NCI-H128 (cell line): ENCODE measurements around the gene OSTN.

ENCODE experiments used
- DNase-seq: peaks from one replicate; lab custom pipeline; 2025; ENCODE audit not compliant: unreplicated experiment; lab: John Stamatoyannopoulos, UW

Gene OSTN

DNA sequence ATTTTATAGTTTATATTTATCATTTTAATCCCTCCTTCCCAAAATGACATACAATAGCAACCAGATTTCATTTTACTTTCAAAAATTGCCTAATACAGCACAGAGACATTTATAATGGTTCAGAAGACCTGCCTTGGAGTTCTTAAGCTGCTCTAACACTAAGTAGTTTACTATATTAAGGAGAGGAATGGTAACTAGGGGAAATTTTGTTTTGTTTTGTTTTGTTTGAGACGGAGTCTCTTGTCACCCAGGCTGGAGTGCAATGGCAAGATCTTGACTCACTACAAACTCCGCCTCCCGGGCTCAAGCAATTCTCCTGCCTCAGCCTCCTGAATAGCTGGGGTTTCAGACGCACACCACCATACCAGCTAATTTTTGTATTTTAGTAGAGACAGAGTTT lies 107.4 kb downstream of the OSTN start:
- DNase-seq, result no peak

DNA sequence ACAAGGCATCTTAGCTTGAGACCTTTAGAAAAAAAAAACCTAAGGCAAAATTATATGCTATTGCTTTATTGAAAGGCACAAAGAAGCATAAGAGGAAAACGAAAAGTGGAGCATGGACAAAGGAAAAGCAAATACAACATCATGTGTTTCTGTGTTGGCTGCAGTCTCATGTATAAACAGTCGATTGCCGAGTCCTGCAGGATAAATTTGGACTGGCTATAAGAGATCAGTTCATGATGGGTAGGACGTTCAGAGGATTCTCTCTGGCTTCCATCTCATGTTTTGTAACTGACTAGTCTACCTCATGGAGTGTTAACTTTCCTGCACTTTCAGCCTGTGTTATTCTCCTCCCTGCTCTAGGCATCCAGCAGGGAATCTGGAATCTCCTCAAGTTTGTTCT lies 108.3 kb downstream of the OSTN start:
- no peak for DNase-seq

DNA sequence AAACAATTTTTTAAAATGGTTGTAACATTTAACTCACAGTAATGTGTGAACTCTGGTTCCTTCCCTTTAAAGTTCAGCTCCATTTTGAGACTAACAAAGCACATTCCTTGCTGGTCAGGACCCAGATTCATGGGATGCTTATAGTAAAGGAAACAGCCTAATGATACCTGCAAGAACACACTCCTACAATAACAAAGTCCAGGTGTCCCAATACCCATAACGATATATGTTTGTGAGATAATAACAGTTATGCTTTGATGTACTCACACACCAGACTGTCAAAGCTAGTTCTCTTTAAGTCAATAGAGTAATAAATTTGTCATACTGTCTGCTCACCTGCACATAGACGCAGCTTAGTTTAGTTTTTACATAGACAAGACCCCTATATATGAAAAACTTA lies 114.3 kb downstream of the OSTN start:
- no peak for DNase-seq

DNA sequence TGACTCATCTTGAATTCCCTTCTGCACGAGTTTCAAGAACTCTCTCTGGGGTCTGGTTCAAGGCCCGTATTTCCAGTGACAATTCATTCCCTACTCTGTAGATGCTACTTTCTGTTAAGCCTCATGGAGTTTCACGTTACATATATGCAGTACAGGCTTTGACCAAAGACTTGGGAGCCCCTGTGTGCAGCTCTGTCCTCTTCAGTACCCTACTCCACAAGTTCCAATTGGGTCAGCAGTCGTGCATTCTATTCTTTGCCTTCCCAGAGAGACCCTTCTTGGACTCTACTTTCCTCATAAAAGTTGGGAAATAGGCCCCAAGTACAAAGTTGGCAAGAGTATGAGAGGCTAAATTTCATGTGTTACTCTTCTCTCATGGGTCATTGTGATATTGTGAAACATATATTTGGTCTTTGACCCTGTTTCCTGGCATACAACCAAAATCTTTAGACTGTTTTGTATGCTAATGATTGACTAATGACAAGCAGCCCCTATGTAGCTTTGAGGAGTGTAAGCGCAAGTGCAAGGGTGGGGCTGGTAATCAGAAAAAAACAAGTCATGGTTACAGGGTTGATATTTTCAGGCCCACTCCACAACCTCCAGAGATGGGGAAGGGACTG lies 115.2 kb downstream of the OSTN start:
- no peak for DNase-seq
